IMR-90 (cell line): ENCODE results near the gene NPRL2.

ENCODE experiments used
- CEBPB ChIP-seq: IDR thresholded peaks from 2 replicates; pipeline ENCODE4 v1.6.1; 2012; ENCODE audit warnings: low read depth, low read length, improper control_type of control experiment
- CHD1 ChIP-seq: IDR thresholded peaks from 2 replicates; pipeline ENCODE4 v1.6.1; 2012; ENCODE audit warnings: low read depth, low read length, improper control_type of control experiment
- FOS ChIP-seq: fragments of 150-350 bp; IDR thresholded peaks from 2 replicates; pipeline ENCODE4 v1.6.1; 2016; ENCODE audit warnings: low read depth, low read length
- MAFK ChIP-seq: IDR thresholded peaks from 2 replicates; pipeline ENCODE4 v1.6.1; 2012; ENCODE audit warnings: low read depth, low read length, improper control_type of control experiment
- MAZ ChIP-seq: IDR thresholded peaks from 2 replicates; pipeline ENCODE4 v1.6.1; 2012; ENCODE audit warnings: low read depth, mild to moderate bottlenecking, low read length, improper control_type of control experiment, moderate library complexity, borderline replicate concordance
- MXI1 ChIP-seq: IDR thresholded peaks from 2 replicates; pipeline ENCODE4 v1.6.1; 2012; ENCODE audit warnings: low read depth, mild to moderate bottlenecking, low read length, moderate library complexity, borderline replicate concordance
- POLR2A ChIP-seq: IDR thresholded peaks from 2 replicates; pipeline ENCODE4 v1.6.1; 2012; ENCODE audit warnings: mild to moderate bottlenecking, low read depth, low read length
- RAD21 ChIP-seq: IDR thresholded peaks from 2 replicates; pipeline ENCODE4 v1.6.1; 2012; ENCODE audit warnings: low read length, improper control_type of control experiment
- RCOR1 ChIP-seq: IDR thresholded peaks from 2 replicates; pipeline ENCODE4 v1.6.1; 2012; ENCODE audit warnings: mild to moderate bottlenecking, low read length, improper control_type of control experiment; ENCODE audit not compliant: insufficient replicate concordance
- RFX5 ChIP-seq: IDR thresholded peaks from 2 replicates; pipeline ENCODE4 v1.8.0; 2012; ENCODE audit warnings: low read depth, mild to moderate bottlenecking, low read length, moderate library complexity
- SMC3 ChIP-seq: fragments of 150-350 bp; IDR thresholded peaks from 2 replicates; pipeline ENCODE4 v1.6.1; 2016; ENCODE audit warnings: low read depth, mild to moderate bottlenecking, antibody characterized with exemption, low read length, moderate library complexity
- TF ChIP-seq, protein P1 (sequence below): conservative IDR thresholded peaks from 2 replicates; pipeline ENCODE4 v1.5.1; 2012; ENCODE audit warnings: mild to moderate bottlenecking, low read depth, low read length, improper control_type of control experiment
- TF ChIP-seq, protein P2 (sequence below): fragments of 150-350 bp; IDR thresholded peaks from 2 replicates; pipeline ENCODE4 v1.6.1; 2017; ENCODE audit warnings: mild to moderate bottlenecking, antibody characterized with exemption, low read length, low read depth

DNA sequence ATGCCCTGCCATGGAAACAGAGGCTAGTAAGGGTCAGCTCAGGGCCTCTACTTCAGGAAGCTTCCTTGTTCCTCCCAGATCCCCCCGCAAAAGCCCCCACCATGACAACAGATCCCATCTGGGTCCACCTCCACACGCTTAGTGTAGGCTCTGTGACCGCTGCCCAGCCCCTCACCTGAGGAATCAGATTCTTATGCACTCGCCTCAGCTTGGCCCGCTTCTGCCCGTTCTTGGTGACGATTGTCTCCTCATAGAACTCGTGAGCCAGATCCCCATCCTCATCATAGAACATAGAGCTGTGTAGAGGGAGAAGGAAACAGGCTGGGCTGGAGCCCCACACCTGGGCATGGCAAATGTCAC, 24.4 kb downstream of the NPRL2 start:
- TF ChIP-seq POLR2A (no peak), SMC3 (no peak), CHD1 (no peak), RAD21 (no peak), MAZ (no peak), RFX5 (no peak), RCOR1 (no peak), CEBPB (no peak), MAFK (no peak), FOS (no peak), MXI1 (no peak)
- TF ChIP-seq, protein P1, sequence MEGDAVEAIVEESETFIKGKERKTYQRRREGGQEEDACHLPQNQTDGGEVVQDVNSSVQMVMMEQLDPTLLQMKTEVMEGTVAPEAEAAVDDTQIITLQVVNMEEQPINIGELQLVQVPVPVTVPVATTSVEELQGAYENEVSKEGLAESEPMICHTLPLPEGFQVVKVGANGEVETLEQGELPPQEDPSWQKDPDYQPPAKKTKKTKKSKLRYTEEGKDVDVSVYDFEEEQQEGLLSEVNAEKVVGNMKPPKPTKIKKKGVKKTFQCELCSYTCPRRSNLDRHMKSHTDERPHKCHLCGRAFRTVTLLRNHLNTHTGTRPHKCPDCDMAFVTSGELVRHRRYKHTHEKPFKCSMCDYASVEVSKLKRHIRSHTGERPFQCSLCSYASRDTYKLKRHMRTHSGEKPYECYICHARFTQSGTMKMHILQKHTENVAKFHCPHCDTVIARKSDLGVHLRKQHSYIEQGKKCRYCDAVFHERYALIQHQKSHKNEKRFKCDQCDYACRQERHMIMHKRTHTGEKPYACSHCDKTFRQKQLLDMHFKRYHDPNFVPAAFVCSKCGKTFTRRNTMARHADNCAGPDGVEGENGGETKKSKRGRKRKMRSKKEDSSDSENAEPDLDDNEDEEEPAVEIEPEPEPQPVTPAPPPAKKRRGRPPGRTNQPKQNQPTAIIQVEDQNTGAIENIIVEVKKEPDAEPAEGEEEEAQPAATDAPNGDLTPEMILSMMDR: no peak
- TF ChIP-seq, protein P2, sequence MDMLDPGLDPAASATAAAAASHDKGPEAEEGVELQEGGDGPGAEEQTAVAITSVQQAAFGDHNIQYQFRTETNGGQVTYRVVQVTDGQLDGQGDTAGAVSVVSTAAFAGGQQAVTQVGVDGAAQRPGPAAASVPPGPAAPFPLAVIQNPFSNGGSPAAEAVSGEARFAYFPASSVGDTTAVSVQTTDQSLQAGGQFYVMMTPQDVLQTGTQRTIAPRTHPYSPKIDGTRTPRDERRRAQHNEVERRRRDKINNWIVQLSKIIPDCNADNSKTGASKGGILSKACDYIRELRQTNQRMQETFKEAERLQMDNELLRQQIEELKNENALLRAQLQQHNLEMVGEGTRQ: no peak
